T-helper 1 cell treated with Interleukin-12 subunit alpha and Interleukin-12 subunit beta and Interleukin-4 antibody, amounts not matched to agents 30 μg/mL and 1 μg/mL, for 36 hours (primary cell): ENCODE data around the gene SLC9C2.
"Not testable (repeated sequence)": the region's sequence is repeated elsewhere in the genome, so short reads cannot be mapped to it uniquely, and the experiment has no call there.

Experiments
- H3K27ac Mint-ChIP-seq: one replicate; pipeline ENCODE4 v1.8.0; 2021; ENCODE audit warnings: mild to moderate bottlenecking, mixed read lengths
- H3K27me3 Mint-ChIP-seq: one replicate; pipeline ENCODE4 v1.8.0; 2021; ENCODE audit warnings: low read depth, mixed read lengths
- H3K36me3 Mint-ChIP-seq: one replicate; pipeline ENCODE4 v1.8.0; 2021; ENCODE audit warnings: low read depth, mixed read lengths
- H3K4me1 Mint-ChIP-seq: one replicate; pipeline ENCODE4 v1.8.0; 2021; ENCODE audit warnings: low read depth, mixed read lengths
- H3K4me3 Mint-ChIP-seq: one replicate; pipeline ENCODE4 v1.8.0; 2021; ENCODE audit warnings: mild to moderate bottlenecking, moderate library complexity, mixed read lengths
- H3K9me3 Mint-ChIP-seq: one replicate; pipeline ENCODE4 v1.8.0; 2021; ENCODE audit warnings: mixed read lengths

SLC9C2 gene

GRCh38 chr1:173493125-173493524 lies 109.7 kb downstream of the SLC9C2 start:
- H3K9me3 Mint-ChIP-seq = peaks cover 17% of the 10 kb centered on the region
- H3K27me3 Mint-ChIP-seq, H3K27ac Mint-ChIP-seq, H3K4me3 Mint-ChIP-seq, H3K4me1 Mint-ChIP-seq: not testable (repeated sequence)
- H3K36me3 Mint-ChIP-seq = peaks cover 15% of the 10 kb centered on the region

- Mint-ChIP-seq H3K4me1 (no peaks in the 10 kb centered on the region), H3K4me3 (no peak overlapping the region), H3K9me3 (peaks cover 9% of the 10 kb centered on the region), H3K27me3 (no peaks in the 10 kb centered on the region), H3K27ac (no peak overlapping the region), H3K36me3 (peaks cover 26% of the 10 kb centered on the region)
These were observed 111.4 kb downstream of the SLC9C2 start for GRCh38 chr1:173491508-173491907.

DNA sequence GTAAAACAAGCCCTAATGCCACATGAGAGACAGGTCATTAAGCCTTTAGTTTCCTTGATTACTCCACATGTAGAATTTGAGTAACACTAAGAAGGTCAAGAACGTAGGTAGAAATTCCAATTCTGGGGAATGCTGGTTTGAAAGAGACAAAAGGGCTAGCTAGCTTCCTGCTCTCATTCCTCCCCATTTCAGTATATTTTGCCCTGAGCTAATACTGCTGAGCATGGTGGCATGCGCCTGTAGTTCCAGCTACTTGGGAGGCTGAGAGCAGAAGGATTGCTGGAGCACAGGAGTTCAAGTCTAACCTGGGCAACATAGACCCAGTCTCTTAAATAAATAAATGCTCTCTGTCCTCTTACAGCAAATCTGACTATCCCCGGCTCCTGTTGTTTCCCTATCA lies 112.9 kb downstream of the SLC9C2 start:
- no peak overlapping the region for H3K27ac Mint-ChIP-seq
- H3K4me3 Mint-ChIP-seq = no peak overlapping the region
- no peaks in the 10 kb centered on the region for H3K27me3 Mint-ChIP-seq
- no peaks in the 10 kb centered on the region for H3K4me1 Mint-ChIP-seq
- peaks cover 40% of the 10 kb centered on the region for H3K36me3 Mint-ChIP-seq
- peaks cover 7% of the 10 kb centered on the region for H3K9me3 Mint-ChIP-seq

- no peak overlapping the region for H3K27ac Mint-ChIP-seq
- no peak overlapping the region for H3K4me3 Mint-ChIP-seq
- H3K9me3 Mint-ChIP-seq = peaks cover 7% of the 10 kb centered on the region
- H3K36me3 Mint-ChIP-seq = peaks cover 46% of the 10 kb centered on the region
- peaks cover 2% of the 10 kb centered on the region for H3K4me1 Mint-ChIP-seq
- no peaks in the 10 kb centered on the region for H3K27me3 Mint-ChIP-seq
These were observed 113.7 kb downstream of the SLC9C2 start for GRCh38 chr1:173489149-173489600.

DNA sequence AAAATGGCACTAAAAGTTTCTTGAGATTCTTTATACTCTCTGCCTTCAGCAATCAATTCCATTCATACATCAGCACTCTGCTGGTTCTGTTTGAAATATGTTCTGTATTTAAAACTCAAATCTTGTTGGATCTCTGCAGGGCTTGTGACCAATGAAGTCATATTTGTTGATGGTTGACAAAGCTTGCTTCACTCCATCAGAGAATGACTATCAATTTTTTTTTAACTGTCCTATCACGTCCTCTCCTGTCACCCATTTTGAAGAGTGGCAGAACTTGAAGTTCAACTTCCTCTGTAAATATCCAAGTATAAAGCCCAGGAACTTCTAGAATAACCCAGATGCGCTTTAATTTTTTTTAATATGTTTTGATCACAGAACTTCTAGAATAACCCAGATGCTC lies 114.9 kb downstream of the SLC9C2 start:
- peaks cover 50% of the 10 kb centered on the region for H3K36me3 Mint-ChIP-seq
- no peaks in the 10 kb centered on the region for H3K27me3 Mint-ChIP-seq
- H3K4me1 Mint-ChIP-seq = peaks cover 2% of the 10 kb centered on the region
- no peak overlapping the region for H3K4me3 Mint-ChIP-seq
- no peak overlapping the region for H3K27ac Mint-ChIP-seq
- H3K9me3 Mint-ChIP-seq = peaks cover under 1% of the 10 kb centered on the region

DNA sequence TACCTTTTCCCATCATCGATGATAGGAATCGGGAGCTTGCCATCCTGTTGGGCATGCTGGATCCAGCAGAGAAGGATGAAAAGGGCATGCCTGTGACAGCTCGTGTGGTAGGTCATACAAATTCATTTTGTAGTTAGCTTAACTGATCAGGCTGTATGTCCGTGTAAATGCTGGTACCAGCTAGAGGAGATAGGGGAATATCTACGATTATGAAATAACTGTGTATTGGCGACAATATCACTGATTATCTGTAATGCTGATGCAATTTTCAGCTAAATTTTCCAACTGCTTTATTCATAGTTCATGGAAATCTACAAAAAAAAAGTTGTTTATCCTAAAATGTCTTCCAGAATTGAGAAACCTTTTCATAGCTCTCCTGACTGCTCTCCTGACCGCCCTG lies 117.5 kb downstream of the SLC9C2 start:
- no peaks in the 10 kb centered on the region for H3K9me3 Mint-ChIP-seq
- no peak overlapping the region for H3K27ac Mint-ChIP-seq
- peaks cover 4% of the 10 kb centered on the region for H3K4me1 Mint-ChIP-seq
- H3K4me3 Mint-ChIP-seq = no peak overlapping the region
- H3K27me3 Mint-ChIP-seq = no peaks in the 10 kb centered on the region
- peaks cover 66% of the 10 kb centered on the region for H3K36me3 Mint-ChIP-seq

- Mint-ChIP-seq H3K9me3 (no peaks in the 10 kb centered on the region), H3K36me3 (peaks cover 75% of the 10 kb centered on the region), H3K4me1 (peaks cover 12% of the 10 kb centered on the region), H3K4me3 (no peak overlapping the region), H3K27ac (no peak overlapping the region), H3K27me3 (no peaks in the 10 kb centered on the region)
These were observed 118.6 kb downstream of the SLC9C2 start for GRCh38 chr1:173484276-173484675.

GRCh38 chr1:173482683-173483082 lies 120.2 kb downstream of the SLC9C2 start:
- no peaks in the 10 kb centered on the region for H3K9me3 Mint-ChIP-seq
- H3K27me3 Mint-ChIP-seq = no peaks in the 10 kb centered on the region
- H3K4me3 Mint-ChIP-seq = no peak overlapping the region
- peaks cover 25% of the 10 kb centered on the region for H3K4me1 Mint-ChIP-seq
- H3K36me3 Mint-ChIP-seq = peaks cover 61% of the 10 kb centered on the region
- H3K27ac Mint-ChIP-seq = no peak overlapping the region

- peaks cover 51% of the 10 kb centered on the region for H3K36me3 Mint-ChIP-seq
- H3K4me3 Mint-ChIP-seq = no peak overlapping the region
- no peak overlapping the region for H3K27ac Mint-ChIP-seq
- no peaks in the 10 kb centered on the region for H3K27me3 Mint-ChIP-seq
- H3K9me3 Mint-ChIP-seq = no peaks in the 10 kb centered on the region
- H3K4me1 Mint-ChIP-seq = peaks cover 25% of the 10 kb centered on the region
These were observed 121.6 kb downstream of the SLC9C2 start for GRCh38 chr1:173481195-173481772.

DNA sequence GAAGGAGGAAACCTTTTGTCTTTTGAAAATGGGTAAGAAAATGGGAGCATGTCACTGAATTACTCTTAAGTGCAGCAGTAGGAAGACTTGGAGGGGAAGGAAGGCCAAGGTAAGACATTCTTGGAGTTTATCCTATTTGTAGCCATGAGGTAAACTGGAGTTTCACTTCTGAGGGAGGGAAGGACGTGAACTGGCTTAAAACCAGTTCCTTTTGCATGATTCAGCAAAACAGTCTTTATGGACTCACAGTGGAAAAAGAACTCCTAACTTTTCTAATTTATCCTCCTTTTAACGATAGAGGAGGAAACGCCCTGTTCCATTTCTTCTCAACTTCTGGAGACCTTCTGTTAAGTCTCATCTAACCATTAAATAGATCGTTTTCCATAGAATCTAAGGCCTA lies 123.2 kb downstream of the SLC9C2 start:
- Mint-ChIP-seq H3K36me3 (peaks cover 46% of the 10 kb centered on the region), H3K4me1 (peaks cover 39% of the 10 kb centered on the region), H3K4me3 (no peak overlapping the region), H3K9me3 (no peaks in the 10 kb centered on the region), H3K27me3 (no peaks in the 10 kb centered on the region), H3K27ac (no peak overlapping the region)

DNA sequence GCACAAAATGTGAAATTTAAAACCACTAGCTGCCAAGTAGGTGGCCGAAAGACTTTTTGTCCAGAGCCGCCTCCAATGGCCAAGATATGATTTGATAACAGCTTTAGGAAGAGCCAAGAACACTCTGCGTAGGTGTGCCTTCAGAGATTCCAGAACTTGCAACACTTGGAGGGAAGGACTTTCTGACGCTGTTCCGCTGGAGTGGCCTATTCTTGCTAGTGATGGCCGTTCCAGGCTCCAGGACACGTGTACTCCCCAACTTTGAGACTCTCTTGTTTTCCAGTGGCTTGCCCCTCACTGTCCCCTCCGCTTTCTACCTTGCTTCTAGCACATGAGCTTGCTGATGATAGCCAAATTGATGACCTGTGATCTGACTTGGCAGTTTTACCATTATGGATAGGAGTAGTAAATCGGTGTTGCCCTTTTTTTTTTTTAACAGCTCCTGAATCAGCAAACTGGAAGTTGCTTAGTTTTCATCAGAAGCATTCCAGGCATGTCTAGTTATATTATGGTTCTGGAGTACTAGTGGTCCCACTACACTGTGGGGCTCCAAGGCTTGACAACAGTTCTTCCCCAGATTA lies 124.7 kb downstream of the SLC9C2 start:
- Mint-ChIP-seq H3K4me3 (peak overlapping the region; percentile 90), H3K27ac (peak overlapping the region; percentile 74), H3K27me3 (no peaks in the 10 kb centered on the region), H3K4me1 (peaks cover 52% of the 10 kb centered on the region), H3K9me3 (no peaks in the 10 kb centered on the region), H3K36me3 (peaks cover 47% of the 10 kb centered on the region)

DNA sequence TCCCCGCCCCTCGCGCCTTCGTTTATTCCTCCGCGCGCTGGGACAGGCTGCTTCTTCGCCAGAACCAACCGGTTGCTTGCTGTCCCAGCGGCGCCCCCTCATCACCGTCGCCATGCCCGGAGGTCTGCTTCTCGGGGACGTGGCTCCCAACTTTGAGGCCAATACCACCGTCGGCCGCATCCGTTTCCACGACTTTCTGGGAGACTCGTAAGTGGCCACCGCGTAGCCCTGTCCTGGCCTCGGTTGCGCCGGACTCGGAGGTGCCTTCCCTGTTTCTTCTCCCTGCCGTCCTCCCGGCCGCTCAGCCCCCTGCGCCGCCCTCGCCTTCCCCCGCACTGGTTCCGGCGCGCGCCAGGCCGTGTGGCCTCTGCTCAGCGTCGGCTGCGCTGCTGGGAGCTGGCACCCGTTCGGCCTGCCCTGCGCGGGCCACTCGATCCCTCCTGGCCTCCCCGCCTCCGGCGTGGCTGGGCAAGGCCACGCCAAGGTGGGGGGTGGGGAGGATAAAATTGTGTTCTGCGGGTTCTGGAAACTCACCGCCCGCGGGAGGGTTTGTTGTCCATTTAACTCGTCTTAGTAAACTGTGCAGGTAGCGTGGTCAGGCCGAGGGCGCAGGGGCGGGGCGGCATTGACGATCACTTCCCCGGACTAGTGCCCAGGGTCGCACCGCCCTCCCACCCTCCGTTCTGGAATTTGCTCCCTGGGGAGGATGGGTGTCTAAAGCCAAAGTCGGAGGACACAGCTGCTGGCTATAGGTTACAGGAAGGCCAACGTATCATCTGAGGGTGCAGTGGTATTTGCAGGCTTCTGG lies 125.4 kb downstream of the SLC9C2 start, which contains the start of gene PRDX6:
TSS of gene PRDX6 (plus strand) at position 50 of the 808 bp plus-strand sequence. CDS start at position 113, 63 bp downstream.
- peaks cover 43% of the 10 kb centered on the region for H3K36me3 Mint-ChIP-seq
- no peaks in the 10 kb centered on the region for H3K9me3 Mint-ChIP-seq
- peak within 1 kb of the TSS; percentile 92 for H3K4me3 Mint-ChIP-seq
- peak within 1 kb of the TSS; percentile 92 for H3K27ac Mint-ChIP-seq
- peaks cover 52% of the 10 kb centered on the region for H3K4me1 Mint-ChIP-seq
- H3K27me3 Mint-ChIP-seq = no peaks in the 10 kb centered on the region

DNA sequence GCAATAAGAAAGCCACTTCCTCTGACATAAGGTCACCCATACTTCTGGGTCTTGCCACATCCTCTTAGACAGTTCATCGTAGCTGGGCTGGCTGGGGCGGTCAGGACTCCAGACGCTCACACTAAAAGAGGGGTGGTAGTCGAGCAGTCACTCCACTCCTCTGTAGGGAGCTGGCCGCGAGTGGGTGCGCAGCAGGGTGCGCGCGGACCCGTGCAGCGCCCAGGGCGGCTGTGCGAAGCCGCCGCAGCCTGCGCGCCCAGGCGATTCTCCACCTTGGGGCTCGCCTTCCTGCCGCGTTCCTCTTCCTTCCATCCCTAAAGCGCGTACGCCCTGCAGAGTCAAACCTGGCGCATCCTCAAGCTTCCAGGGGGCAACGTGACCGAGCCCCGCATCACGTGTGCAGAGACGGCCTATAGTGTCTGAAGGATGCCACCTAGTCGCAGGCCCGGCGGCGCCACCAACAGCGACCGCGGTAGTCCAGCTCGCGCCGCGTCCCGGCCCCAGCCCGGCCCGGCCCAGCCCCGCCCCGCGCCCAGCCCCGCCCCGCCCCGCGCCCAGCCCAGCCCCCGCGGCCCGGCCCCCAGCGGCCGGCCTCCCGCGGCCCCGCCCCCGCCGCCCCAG lies 126.1 kb downstream of the SLC9C2 start:
- Mint-ChIP-seq H3K4me3 (peak overlapping the region; percentile 92), H3K9me3 (peaks cover 5% of the 10 kb centered on the region), H3K27ac (peak overlapping the region; percentile 92), H3K27me3 (no peaks in the 10 kb centered on the region), H3K4me1 (peaks cover 51% of the 10 kb centered on the region), H3K36me3 (peaks cover 43% of the 10 kb centered on the region)

DNA sequence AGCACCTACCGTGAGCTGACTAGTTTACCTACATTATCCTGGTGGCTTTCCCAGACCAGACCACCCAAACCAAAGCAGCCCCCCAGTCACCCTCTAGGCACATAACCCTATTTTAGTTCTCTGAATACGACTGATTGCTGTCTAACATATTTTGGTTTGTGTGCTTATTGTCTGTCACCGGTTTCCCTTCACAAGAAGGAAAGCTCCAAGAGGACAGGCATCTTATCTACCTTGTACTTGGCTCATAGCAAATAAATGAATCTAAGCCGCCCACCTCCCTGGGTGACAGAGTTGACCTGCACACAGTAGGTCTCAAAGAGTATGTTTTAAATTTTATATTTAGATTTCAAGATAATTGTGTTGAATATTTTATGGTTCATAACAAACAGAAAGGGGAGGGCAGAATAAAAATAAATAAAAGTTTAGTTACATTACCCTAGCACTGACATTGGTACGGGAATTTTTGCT lies 126.6 kb downstream of the SLC9C2 start:
- Mint-ChIP-seq H3K9me3 (peaks cover 11% of the 10 kb centered on the region), H3K36me3 (peaks cover 45% of the 10 kb centered on the region), H3K4me3 (peak overlapping the region; percentile 92), H3K27me3 (no peaks in the 10 kb centered on the region), H3K27ac (peak overlapping the region; percentile 66), H3K4me1 (peaks cover 51% of the 10 kb centered on the region)
